HG03066 (cell line): ENCODE data around the gene APOBEC3H.
"Not testable (repeated sequence)": the region's sequence is repeated elsewhere in the genome, so short reads cannot be mapped to it uniquely, and the experiment has no call there.

ENCODE experiments used
- ATAC-seq: cut with Tn5 transposase; IDR thresholded peaks from one replicate; pipeline ENCODE4 v1.9.1; 2021; ENCODE audit warnings: low read depth; ENCODE audit not compliant: unreplicated experiment

APOBEC3H gene

DNA sequence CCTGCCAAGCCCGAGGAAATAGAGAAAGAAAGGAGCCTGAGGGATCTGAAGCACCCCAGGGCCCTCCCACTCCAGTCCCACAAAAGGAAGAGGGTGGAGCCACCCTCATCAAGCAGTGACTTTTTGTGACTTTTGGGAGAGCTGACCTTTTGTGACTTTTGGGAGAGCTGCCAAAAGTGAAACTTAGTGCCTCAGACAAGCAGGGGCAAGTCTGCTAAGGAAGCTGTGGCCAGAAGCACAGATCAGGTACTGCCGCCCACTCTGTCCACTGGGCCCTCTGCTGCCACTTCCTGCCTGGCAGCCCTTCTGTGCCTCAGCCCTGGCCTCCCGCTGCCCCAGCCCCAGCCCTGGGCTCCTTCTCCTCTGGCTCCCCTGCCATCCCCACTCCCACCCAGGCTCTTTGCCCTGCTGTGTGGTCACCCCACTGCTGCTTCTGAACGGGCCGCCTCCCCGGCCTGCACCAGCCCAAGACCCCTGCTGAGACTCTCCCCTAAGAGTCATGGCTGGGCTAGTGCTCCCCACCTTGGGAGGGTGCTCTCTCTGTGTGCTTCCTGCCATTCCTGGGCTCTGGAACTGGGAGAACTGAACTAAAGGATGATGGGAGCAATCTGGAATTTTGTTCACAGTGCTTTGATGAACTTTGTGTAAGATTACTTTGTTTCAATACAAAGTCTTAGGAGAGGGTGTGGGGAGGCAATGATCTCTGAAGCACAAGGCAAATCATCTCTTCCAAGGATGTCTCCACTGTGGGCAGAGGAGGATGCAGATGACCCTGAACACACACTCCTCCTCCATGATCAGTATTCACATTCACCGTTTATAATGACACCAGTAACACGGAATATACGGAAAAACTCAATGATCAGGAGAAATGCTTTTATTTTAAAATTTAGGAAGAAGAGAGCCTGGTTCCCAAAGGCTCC is at the start of gene APOBEC3H:
TSS of gene APOBEC3H (plus strand) at position 147 of the 923 bp plus-strand sequence. CDS start 3,035 bp downstream, outside the sequence.
- ATAC-seq = no peak

GRCh38 chr22:39049486-39049885 is 47.6 kb upstream of the APOBEC3H start:
- ATAC-seq = not testable (repeated sequence)

- ATAC-seq = not testable (repeated sequence)
These were observed 45.1 kb upstream of the APOBEC3H start for GRCh38 chr22:39051844-39052495.

- no peak for ATAC-seq
These were observed 41.4 kb upstream of the APOBEC3H start for GRCh38 chr22:39055658-39056057.

- ATAC-seq = not testable (repeated sequence)
These were observed 35.8 kb upstream of the APOBEC3H start for GRCh38 chr22:39061290-39061689.

- not testable (repeated sequence) for ATAC-seq
These were observed 35.1 kb upstream of the APOBEC3H start for GRCh38 chr22:39061951-39062350.

- not testable (repeated sequence) for ATAC-seq
These were observed 33.1 kb upstream of the APOBEC3H start for GRCh38 chr22:39063904-39064303.

DNA sequence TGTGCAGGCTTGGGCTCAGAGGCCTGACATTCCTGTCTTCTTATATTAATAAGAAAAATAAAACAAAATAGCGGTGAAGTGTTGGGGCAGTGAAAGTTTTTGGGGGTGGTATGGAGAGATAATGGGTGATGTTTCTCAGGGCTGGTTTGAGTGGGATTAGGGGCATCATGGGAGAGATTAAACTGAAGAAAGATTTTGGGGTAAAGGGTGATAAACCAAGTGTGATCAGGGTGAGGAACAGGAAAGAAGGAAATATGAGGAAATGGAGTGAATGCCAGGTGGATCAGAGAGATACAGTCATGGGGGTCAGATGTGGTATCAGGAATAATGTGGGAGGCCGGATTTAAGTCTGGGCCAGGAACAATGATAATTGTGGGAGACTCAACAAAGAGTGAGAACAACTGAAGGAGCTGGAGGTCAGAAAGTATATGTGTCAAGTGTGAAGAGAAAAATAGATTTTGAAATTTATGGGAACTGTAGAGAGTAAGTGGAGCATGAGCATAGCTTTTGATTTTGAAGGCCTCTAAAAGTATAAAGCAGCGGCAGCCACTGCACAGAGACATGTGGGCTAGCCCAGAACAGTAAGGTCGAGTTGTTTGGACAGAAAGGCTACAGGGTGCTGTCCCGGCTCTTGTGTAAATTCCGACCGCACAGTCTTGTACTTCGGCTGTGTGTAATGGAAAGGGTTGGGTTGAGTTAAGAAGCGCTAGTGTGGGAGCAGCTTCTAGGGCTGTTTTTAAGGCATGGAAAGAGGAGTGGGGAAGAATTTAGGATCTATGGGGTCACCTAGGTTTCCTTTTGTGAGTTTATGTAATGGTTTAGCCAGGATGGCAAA is 30.4 kb upstream of the APOBEC3H start:
- not testable (repeated sequence) for ATAC-seq

DNA sequence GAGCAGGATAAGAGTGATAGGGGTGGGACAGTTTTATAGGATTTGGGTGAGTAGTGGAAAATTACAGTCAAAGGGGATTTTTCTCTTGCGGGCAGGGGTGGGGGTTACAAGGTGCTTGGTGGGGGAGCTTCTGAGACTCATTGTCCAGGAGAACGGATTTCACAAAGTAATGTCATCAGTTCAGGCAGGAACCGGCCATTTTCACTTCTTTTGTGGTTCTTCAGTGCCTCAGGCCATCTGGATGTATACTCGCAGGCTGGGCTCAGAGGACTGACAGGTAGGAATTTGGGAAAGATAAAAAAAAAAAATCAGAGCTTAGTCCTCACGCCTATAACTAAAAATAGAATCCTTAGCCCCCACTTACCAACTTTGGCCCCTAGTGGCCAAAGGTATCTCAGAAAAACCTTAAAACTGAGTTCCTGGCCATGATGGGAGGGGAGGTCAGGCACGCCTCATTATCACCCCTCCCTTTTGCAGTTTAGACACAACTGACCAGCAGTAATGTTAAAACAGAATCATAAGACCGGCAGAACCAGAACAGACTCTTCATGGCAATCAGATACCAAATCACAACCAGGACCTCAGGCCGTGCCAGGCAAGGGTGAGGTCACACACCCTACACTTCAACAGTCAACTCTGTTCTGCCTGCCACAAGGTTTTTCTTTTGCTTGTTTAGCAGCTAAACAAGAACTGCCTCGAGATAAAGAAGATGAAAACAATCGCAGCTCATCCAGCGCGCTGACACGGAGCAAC is 28.8 kb upstream of the APOBEC3H start:
- ATAC-seq = no peak

- no peak for ATAC-seq
These were observed 26.9 kb upstream of the APOBEC3H start for GRCh38 chr22:39070186-39070585.

DNA sequence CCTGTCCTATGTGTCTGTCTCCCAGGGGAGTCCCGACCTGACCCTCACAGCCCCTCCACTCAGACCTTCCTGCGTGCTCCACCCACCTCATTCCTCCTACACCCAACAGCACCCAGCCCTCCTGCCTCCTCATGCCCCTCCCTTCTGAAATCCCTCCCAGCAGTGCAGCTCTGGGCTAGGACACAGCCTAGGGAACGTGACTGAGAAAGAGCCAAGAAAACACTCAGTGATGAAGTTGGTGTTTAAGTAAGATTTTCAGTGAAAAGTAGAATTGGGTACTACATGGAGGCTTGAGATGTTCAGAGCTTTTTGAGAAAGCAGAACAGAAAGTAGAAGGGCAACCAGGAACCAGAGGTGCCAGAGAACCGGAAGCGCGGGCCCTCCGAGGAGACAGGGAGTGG is 24.5 kb upstream of the APOBEC3H start:
- not testable (repeated sequence) for ATAC-seq

- no peak for ATAC-seq
These were observed 23.1 kb upstream of the APOBEC3H start for GRCh38 chr22:39073981-39074380.

DNA sequence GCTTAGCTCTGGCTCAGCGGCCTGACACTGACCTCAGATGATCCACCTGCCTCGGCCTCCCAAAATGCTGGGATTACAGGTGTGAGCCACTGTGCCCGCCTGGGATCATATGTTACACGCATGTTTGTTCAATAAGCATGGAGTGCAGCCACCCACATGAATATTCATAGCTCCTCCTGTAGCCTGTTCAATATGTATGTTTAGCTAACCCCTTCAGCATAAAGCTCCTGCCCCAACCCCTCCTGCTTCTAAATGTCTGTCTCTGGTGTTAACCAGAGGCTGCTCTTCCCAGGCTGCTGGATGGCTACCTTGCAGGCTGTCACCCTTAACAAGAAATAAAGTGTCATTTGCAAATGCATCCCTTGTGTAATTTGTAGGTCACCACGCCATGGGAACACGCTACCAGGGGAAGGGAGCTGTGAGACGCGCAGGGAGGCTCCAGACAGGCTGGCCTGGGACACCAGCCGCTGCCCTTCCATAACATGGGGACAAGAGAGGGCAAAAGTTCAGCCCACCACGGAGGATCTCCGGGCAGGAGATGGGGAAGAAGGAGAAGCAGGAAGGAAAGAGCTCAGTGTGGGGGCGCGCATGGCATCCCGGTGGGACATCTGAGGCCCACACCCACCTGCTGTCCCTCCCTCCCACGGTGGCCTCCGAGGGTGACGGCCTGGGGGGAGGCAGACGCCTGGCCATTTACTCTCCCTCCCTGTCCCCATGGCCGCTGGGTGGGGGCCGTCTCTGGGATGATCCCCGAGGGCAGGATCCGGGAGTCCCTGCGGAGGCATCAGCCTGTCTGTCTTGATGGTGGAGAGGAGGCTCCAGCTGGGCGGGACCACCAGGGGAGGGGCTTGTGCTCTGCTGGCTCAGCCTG is 20.7 kb upstream of the APOBEC3H start:
- ATAC-seq = not testable (repeated sequence)

DNA sequence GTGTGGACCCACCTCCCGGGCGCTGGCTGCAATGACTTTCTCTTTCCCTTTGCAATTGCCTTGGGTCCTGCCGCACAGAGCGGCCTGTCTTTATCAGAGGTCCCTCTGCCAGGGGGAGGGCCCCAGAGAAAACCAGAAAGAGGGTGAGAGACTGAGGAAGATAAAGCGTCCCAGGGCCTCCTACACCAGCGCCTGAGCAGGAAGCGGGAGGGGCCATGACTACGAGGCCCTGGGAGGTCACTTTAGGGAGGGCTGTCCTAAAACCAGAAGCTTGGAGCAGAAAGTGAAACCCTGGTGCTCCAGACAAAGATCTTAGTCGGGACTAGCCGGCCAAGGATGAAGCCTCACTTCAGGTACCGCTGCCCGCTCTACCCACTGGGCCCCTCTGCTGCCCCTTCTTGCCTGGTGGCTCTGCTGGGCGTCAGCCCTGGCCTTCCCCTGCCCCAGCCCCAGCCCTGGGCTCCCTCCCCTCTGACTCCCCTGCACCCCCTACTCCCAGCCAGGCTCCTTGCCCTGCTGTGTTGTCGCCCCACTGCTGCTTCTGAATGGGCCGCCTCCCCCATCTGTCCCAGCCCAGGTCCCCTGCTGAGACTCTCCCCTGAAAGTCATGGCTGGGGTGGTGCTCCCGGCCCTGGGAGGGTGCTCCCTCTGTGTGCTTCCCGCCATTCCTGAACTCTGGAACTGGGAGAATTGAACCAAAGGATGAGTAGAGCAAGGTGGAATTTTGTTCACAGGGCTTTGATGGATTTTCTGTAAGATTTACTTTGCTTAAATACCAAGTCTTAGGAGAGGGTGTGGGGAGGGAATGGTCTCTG is 19.8 kb upstream of the APOBEC3H start, which contains the start of gene APOBEC3G:
TSS of gene APOBEC3G (plus strand) at position 250 of the 815 bp plus-strand sequence. CDS start at position 337, 87 bp downstream.
- peak; percentile 65 for ATAC-seq

DNA sequence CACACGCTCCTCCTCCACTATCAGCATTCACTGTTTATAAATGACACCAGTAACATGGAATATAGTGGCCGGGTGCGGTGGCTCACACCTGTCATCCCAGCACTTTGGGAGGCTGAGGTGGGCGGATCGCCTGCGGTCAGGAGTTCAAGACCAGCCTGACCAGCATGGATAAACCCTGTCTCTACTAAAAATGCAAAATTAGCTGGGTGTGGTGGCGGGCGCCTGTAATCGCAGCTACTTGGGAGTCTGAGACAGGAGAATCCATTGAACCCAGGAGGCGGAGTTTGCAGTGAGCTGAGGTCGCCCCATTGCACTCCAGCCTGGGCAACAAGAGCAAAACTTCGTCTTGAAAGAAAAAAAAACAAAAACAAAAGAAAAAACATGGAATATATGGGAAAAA is 19.1 kb upstream of the APOBEC3H start:
- not testable (repeated sequence) for ATAC-seq

DNA sequence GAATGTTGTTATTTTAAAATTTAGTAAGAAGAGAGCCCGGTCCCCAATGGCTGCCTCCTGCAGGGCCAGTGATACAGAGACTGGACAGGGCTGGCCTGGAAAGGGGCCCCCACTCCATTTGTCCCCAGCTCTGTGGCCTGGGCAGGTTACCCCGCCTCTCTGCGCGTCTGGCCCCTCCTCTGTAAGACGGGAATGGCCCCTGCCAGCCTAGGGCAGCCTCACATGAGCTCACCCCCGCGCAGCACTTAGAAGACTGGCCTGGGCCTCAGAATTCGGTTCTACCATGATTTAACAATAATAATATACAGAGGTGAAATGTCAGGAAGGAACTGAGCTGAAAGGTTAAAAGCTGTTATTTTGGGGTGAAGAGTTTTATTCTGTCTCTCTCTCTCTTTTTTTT is 18.7 kb upstream of the APOBEC3H start:
- no peak for ATAC-seq

DNA sequence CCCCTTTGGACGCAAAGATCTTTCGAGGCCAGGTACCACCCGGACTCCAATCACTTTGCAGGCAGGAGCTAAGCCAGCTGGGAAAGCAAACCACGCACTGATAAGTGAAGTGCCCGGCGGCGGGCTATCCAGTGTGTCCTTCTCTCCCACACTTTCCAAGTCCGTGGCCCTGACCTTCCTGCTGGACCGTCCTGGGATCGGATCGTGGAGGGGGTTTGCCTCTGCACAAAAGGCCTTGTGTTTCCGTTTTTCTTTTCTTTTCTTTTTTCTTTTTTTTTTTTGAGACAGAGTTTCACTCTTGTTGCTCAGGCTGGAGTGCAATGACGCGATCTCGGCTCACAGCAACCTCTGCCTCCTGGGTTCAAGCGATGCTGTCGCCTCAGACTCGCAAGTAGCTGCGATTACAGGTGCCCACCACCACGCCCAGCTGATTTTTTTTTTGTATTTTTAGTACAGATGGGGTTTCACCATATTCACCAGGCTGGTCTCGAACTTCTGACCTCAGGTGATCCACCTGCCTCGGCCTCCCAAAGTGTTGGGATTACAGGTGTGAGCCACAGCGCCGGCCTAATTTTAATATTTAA is 17.9 kb upstream of the APOBEC3H start:
- not testable (repeated sequence) for ATAC-seq
